Ramos (cell line): Measurements from ENCODE around the gene PAK3.

ENCODE experiments used
- in situ Hi-C: fragments of 300-500 bp; cut with MboI; formaldehyde crosslinking; loops from one replicate; pipeline ENCODE4 v1.14.3; 2022; ENCODE audit warnings: low sequenced_read_pairs; ENCODE audit not compliant: unreplicated experiment

PAK3 gene

DNA sequence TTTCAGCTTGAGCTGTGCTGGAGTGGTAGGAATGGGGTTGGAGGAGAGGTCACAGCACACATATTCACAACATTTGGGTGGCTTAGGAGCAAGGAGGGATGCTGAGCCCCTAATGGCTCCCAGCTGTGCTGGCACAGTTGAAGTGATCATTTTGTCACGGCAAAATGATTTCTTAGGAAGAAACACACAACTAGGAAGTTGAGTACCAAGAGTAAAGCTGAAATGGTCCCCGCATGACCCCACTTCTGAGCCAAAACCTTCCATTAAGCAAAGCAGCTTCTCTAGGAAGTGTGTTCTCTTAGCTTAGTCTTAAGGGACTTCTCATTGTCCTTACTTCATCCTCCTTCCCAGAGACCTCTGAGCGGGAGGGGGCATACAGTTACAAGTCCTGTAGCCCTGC lies 161.7 kb downstream of the PAK3 start:
- in situ Hi-C loops: no loop called here

DNA sequence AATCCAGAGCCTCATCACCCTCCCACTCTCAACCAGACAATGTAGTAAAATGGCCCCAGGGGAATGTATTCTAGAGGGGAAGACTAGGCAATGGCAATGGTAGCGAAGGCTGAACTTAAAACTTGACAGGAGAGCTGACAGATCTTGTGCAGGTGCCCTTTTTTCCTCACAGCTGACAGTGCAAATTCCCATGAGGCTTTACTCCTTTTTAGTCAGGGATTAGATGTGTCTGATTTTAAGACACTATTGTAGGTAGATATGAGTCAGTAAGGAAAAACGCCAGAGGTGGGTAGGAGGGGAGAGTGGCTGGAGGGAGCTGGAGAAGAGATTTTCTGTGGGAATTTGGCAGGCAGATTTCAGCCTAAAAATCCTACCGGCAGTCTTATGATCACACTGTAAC lies 163.6 kb downstream of the PAK3 start:
- in situ Hi-C loops: no loop called here

DNA sequence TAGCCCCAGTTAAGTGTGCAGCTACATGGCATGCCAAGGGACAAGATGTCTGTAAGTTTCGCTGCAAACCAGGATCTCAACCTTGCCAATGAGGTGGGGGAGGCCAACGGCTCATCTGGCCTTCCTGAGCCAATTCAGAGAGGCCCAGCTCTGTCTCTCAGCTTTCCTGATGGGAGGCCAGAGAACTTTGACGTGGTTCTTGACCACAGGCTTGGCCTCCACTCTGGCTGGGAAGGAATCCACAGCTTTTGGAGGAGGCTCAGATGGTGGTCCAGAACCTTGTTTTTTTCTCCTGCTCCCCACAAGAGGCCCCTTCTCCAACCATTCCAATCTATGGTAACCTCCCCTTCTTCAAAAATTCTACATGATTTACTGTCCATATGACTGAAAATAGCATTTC lies 164.5 kb downstream of the PAK3 start:
- in situ Hi-C loops: no loop called here

DNA sequence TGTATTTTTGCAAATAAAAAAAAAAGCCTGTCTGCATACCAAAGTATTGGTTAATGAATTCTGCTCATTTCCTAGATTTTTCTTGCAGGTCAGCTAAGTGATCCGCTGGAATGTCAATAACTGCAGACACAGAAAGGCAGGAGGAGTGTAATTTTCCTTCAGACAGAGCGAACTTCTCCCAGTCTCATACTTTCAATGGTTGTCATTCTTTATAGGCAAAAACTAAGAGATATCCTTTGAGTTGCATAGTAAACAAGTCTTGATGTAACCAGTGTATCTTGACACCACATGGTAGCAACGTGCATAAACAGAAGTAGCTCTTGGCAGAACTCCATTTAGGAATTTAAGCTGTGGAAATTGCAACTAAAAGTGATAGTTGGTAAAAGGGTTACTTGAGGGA lies 166.1 kb downstream of the PAK3 start:
- in situ Hi-C loops: no loop called here

DNA sequence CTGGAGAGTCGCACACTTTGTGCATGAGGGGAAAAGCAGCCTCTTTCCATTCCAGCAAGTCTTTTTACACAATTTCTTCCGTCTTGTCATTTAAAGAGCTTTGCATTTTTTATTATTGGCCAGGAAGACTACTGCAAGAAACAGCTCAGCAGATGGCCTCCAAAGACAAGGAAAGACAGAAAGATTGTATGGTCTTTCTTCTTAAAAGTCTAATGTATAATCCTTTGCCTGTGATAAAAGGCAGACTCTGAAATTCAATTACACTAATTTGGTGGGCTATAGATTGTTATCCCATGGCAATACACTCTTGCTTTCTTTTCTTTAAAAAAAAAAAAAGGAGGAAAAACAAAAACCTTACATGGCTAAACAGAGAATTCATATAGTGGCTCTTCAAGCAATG lies 168.4 kb downstream of the PAK3 start:
- in situ Hi-C loops: no loop called here

DNA sequence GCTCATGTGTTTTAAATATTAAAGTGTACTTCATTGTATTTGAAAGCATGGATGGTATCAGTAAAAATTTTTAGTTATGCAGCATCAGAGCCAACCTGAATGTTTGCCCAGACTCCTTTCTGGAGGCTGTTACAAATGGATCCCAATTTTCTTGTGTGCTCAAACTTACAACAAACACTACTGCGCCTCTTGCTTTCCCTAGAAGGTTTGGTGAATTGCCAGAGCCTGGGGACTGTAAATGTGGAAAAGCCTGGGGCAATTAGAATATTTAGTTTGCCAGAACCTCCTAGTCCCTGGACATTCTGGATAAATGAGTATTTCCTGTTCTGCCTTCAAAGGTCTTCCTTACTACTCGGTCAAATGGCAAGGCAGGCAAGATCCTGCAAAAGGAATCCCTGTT lies 169.5 kb downstream of the PAK3 start:
- in situ Hi-C loops: no loop called here

DNA sequence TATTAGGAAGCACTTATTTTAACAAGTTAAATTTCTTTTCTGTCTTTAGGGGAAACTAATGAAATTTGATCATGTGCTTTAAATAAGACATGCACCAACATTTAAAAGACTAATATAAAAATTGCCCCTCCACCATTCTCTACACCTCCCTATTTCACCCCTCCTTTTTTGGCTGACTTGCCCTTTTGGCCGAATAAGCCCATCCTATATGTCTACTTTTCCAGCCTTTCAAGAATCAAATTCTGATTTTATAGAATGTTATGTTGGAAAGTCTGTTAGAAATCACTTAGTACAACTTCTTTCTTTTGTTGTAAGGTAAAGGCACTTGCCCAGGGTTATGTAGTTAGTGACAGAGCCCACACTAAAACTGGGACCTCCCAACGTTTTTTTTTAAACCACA lies 172.5 kb downstream of the PAK3 start:
- in situ Hi-C loops: no loop called here

DNA sequence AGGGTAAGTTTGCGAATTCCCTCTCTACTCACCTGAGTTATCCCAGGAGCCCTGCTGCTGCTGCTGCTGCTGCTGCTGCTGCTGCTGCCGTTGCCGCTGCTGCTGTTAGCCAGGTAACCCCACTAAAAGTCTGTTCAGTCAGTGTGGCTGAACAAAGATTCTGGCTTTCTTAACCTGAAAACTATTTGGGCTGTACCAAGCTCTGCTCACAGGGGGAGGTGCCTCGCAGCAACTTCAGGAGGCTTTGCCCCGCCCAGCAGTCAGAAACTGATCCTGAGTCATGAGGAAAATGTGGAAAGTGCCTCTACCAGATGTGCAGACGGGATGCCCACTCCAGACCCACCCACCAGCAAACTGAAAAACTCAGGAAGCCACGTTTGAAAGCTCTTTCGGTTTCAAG lies 174.3 kb downstream of the PAK3 start, which contains the start of gene CAPN6:
Gene CAPN6 (minus strand): TSS at position 145 of the 400 bp plus-strand sequence. CDS start 6,547 bp downstream, outside the sequence.
- in situ Hi-C loops: no loop called here
